ENCODE results near the gene WSB1. TPM values are rescaled to one million over a fixed set of nuclear protein-coding genes. Genes with fewer than 3 reads are reported as not detected.
"Not testable (repeated sequence)": the region's sequence is repeated elsewhere in the genome, so short reads cannot be mapped to it uniquely, and the experiment has no call there.

Gene WSB1
- total and polyA plus RNA-seq, 12 donors = 42.5 to 125 (median 60.5) TPM

DNA sequence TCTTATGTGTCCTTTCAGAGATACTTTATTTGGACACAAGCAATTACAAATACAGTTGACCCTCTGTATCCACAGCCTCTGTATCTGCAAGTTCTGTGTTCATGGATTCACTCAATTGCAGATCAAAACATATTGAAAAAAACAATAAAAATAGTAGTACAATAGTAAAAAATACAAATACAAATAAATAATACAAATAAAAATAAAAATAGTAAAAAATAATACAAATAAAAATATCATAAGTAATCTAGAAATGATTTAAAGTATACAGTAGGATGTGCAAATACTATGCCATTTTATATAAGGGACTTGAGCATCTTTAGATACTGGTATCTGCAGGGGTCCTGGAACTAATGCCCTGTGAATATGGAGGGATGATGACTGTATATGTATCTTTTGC, 47.4 kb upstream of the WSB1 start:
- Histone ChIP-seq H3K27me3 (no peaks in the 10 kb centered on the region), H3K9me3 (no peaks in the 10 kb centered on the region), H3K4me1 (peaks cover 12 to 65% (median 46%) of the 10 kb centered on the region in 9 donors), H3K27ac (peak overlapping the region in 9 of 10 donors; percentile 79 to 94 (median 84)), H3K36me3 (no peaks in the 10 kb centered on the region), H3K4me3 (no peak overlapping the region)
- intact Hi-C loops (cut with DNase I) = loop anchor here in 6 of 10 donors (5.0 to 10.0 kb wide), 4 partner anchors 46 to 208 kb away; partner anchors contain the start of genes WSB1 (in 6 of the 6) and KSR1 (in 2 of the 6)
- TF ChIP-seq, protein P1, sequence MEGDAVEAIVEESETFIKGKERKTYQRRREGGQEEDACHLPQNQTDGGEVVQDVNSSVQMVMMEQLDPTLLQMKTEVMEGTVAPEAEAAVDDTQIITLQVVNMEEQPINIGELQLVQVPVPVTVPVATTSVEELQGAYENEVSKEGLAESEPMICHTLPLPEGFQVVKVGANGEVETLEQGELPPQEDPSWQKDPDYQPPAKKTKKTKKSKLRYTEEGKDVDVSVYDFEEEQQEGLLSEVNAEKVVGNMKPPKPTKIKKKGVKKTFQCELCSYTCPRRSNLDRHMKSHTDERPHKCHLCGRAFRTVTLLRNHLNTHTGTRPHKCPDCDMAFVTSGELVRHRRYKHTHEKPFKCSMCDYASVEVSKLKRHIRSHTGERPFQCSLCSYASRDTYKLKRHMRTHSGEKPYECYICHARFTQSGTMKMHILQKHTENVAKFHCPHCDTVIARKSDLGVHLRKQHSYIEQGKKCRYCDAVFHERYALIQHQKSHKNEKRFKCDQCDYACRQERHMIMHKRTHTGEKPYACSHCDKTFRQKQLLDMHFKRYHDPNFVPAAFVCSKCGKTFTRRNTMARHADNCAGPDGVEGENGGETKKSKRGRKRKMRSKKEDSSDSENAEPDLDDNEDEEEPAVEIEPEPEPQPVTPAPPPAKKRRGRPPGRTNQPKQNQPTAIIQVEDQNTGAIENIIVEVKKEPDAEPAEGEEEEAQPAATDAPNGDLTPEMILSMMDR (IDR thresholded peaks at IDR 0.05) = no peak
- ATAC-seq (no peak), DNase-seq (no peak)

DNA sequence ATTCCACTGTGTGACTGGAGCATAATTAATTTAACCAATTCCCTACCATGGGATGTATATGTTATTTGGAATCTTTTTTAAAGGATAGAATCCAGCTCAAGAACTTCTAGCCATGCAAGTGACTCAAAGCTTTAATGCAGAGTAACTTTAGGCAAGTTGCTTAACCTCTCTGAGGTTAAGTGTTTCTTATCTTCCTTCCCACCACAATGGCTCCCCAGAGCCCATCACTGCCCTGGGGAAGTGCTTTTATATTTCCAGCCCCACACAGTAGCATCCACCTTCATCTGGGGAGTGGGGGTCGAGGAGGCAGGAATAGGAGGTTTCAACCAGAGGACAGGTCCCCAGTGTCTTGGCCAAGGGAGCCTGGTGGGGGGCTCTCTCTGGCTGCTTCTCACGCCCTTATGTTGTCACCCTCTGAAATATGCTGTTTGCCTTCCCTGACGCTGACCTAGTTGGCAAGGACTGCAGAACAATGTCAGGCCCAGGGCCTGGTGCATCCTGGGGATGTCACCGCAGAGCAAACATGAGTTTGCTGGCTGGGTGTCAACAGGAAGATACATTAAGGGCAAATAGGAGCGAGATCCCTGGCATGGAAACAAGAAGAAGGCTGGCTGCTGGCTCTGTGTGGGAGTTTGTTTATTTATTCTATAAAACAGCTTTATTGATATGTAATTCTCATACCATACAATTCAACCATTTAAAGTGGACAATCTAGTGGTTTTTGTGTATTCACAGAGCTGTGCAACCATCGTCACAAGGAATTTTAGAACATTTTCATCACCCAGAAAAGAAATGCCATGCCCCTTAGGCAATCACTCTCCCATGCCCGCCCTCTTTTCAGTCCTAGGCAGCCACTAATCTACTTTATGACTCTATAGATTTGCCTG, 46.6 kb upstream of the WSB1 start:
- peaks cover 12 to 58% (median 44%) of the 10 kb centered on the region in 9 donors for H3K4me1 ChIP-seq
- DNase-seq = peak; percentile 51 to 76
- intact Hi-C loops (cut with DNase I) = loop anchor here in 6 of 10 donors (5.0 to 10.0 kb wide), 4 partner anchors 45 to 207 kb away; partner anchors contain the start of genes WSB1 (in 6 of the 6) and KSR1 (in 2 of the 6)
- peak overlapping the region in 9 of 10 donors; percentile 10 to 72 (median 47) for H3K27ac ChIP-seq
- H3K27me3 ChIP-seq = no peaks in the 10 kb centered on the region
- 23 to 26% methylated on average over 7 of the region's 7 CpGs for WGBS, 2 donors
- peak; percentile 13 to 72 (median 54) for ATAC-seq
- no peaks in the 10 kb centered on the region for H3K36me3 ChIP-seq
- TF ChIP-seq, protein P1 (IDR thresholded peaks at IDR 0.05) = no peak
- no peaks in the 10 kb centered on the region for H3K9me3 ChIP-seq
- H3K4me3 ChIP-seq = no peak overlapping the region

DNA sequence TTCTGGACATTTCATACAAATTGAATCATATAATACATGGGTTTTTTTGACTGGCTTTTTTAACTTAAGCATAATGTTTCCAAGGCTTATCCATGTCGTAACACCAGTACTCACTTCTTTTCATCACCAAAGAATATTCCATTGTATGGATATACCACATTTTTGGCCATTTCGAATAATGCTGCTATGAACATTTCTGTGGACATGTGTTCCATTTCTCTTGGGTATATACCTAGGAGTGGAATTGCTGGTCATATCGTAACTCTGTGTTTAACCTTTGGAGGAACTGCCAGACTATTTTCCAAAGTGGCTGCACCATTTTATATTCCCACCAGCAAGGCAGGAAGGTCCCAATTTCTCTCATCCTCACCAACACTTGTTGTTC, 46.0 kb upstream of the WSB1 start:
- Histone ChIP-seq H3K36me3 (no peaks in the 10 kb centered on the region), H3K9me3 (no peaks in the 10 kb centered on the region), H3K27me3 (no peaks in the 10 kb centered on the region), H3K4me3 (no peak overlapping the region), H3K4me1 (peaks cover 12 to 52% (median 38%) of the 10 kb centered on the region in 9 donors), H3K27ac (peak overlapping the region in 6 of 10 donors; percentile 41 to 68 (median 49))
- DNase-seq = no peak
- 96 to 98% methylated on average over 3 of the region's 3 CpGs for WGBS, 2 donors
- intact Hi-C loops (cut with DNase I) = loop anchor here in 6 of 10 donors (5.0 to 10.0 kb wide), 4 partner anchors 44 to 207 kb away; partner anchors contain the start of genes WSB1 (in 6 of the 6) and KSR1 (in 2 of the 6)
- no peak for ATAC-seq
- TF ChIP-seq, protein P1 (IDR thresholded peaks at IDR 0.05) = no peak

DNA sequence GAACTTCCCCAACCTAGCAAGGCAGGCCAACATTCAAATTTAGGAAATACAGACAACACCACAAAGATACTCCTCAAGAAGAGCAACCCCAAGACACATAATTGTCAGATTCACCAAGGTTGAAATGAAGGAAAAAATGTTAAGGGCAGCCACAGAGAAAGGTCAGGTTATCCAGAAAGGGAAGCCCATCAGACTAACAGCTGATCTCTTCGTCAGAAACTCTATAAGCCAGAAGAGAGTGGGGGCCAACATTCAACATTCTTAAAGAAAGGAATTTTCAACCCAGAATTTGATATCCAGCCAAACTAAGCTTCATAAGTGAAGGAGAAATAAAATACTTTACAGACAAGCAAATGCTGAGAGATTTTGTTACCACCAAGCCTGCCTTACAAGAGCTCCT, 43.1 kb upstream of the WSB1 start:
- H3K27me3 ChIP-seq; H3K9me3 ChIP-seq; H3K4me3 ChIP-seq; H3K36me3 ChIP-seq; H3K27ac ChIP-seq; intact Hi-C loops (cut with DNase I); DNase-seq; ATAC-seq: not testable (repeated sequence)
- WGBS, 2 donors = 57 to 70% methylated on average over 1 of the region's 1 CpG
- H3K4me1 ChIP-seq = peaks cover 3 to 25% (median 23%) of the 10 kb centered on the region in 9 donors

DNA sequence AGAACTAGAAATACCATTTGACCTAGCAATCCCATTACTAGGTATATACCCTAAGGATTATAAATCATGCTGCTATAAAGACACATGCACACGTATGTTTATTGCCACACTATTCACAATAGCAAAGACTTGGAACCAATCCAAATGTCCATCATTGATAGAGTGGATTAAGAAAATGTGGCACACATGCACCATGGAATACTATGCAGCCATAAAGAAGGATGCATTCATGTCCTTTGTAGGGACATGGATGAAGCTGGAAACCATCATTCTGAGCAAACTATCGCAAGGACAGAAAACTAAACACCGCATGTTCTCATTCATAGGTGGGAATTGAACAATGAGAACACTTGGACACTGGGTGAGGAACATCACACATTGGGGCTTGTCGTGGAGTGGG, 39.1 kb upstream of the WSB1 start:
- DNase-seq; intact Hi-C loops (cut with DNase I); H3K4me3 ChIP-seq; ATAC-seq; H3K27me3 ChIP-seq; H3K9me3 ChIP-seq; H3K27ac ChIP-seq; H3K36me3 ChIP-seq: not testable (repeated sequence)
- 89 to 95% methylated on average over 4 of the region's 4 CpGs for WGBS, 2 donors
- peaks cover 0 to 21% (median 14%) of the 10 kb centered on the region in 9 donors for H3K4me1 ChIP-seq
